GM23338 (cell line): ENCODE results near the gene ITGB5. TPM values are rescaled to one million over a fixed set of nuclear protein-coding genes. Genes with fewer than 3 reads are reported as not detected.

Experiments used
- ATAC-seq: fragments of 200-7000 bp; cut with Tn5 transposase; 3 replicates; pipeline ENCODE4 v1.9.1; 2020
- DNase-seq: peaks from one replicate; pipeline ENCODE4 v3.0.0-alpha.2; 2015; ENCODE audit warnings: low spot score
- H2AFZ ChIP-seq: fragments of 200-600 bp; sonication (generic); 2 replicates; pipeline ENCODE4 v1.8.0; 2016; ENCODE audit warnings: antibody characterized with exemption, mild to moderate bottlenecking, moderate library complexity
- H3F3A ChIP-seq: fragments of 200-600 bp; sonication (generic); replicated peaks from 2 replicates; pipeline ENCODE4 v1.8.0; 2017; ENCODE audit warnings: antibody characterized with exemption, mixed run types, low read depth
- H3K27ac ChIP-seq: fragments of 200-600 bp; sonication (generic); 2 replicates; pipeline ENCODE4 v1.6.1; 2016; ENCODE audit warnings: low read depth
- H3K27me3 ChIP-seq: fragments of 200-600 bp; sonication (generic); 2 replicates; pipeline ENCODE4 v1.8.0; 2016; ENCODE audit warnings: mild to moderate bottlenecking, mixed run types, moderate library complexity; ENCODE audit not compliant: insufficient read depth
- H3K36me3 ChIP-seq: fragments of 200-600 bp; sonication (generic); 2 replicates; pipeline ENCODE4 v1.8.0; 2016; ENCODE audit warnings: mild to moderate bottlenecking; ENCODE audit not compliant: insufficient read depth
- H3K4me1 ChIP-seq: fragments of 200-600 bp; sonication (generic); 2 replicates; pipeline ENCODE4 v1.8.0; 2016; ENCODE audit warnings: mild to moderate bottlenecking, moderate library complexity; ENCODE audit not compliant: insufficient read depth
- H3K4me2 ChIP-seq: fragments of 200-600 bp; sonication (generic); 2 replicates; pipeline ENCODE4 v1.7.1; 2017; ENCODE audit warnings: mixed run types
- H3K4me3 ChIP-seq: fragments of 200-600 bp; sonication (generic); 2 replicates; pipeline ENCODE4 v1.6.1; 2016; ENCODE audit warnings: mixed run types
- H3K79me2 ChIP-seq: fragments of 200-600 bp; sonication (generic); replicated peaks from 2 replicates; pipeline ENCODE4 v1.8.0; 2017; ENCODE audit warnings: mild to moderate bottlenecking; ENCODE audit not compliant: insufficient read depth
- H3K9me2 ChIP-seq: fragments of 200-600 bp; sonication (generic); 2 replicates; pipeline ENCODE4 v1.8.0; 2017; ENCODE audit not compliant: insufficient read depth
- H4K20me1 ChIP-seq: fragments of 200-600 bp; sonication (generic); replicated peaks from 2 replicates; pipeline ENCODE4 v1.8.0; 2017; ENCODE audit warnings: mild to moderate bottlenecking; ENCODE audit not compliant: insufficient read depth
- H3K27ac Mint-ChIP-seq: 2 replicates; pipeline ENCODE4 v1.8.0; 2020; ENCODE audit warnings: inconsistent platforms, mild to moderate bottlenecking, moderate library complexity, mixed read lengths
- H3K27me3 Mint-ChIP-seq: 3 replicates; pipeline ENCODE4 v1.8.0; 2022; ENCODE audit warnings: low read depth, mild to moderate bottlenecking, moderate library complexity, mixed read lengths, inconsistent platforms; ENCODE audit not compliant: insufficient read depth, poor library complexity
- H3K36me3 Mint-ChIP-seq: 3 replicates; pipeline ENCODE4 v1.8.0; 2021; ENCODE audit warnings: low read depth, mild to moderate bottlenecking, inconsistent platforms, moderate library complexity, mixed read lengths
- H3K4me1 Mint-ChIP-seq: 3 replicates; pipeline ENCODE4 v1.8.0; 2020; ENCODE audit warnings: mild to moderate bottlenecking, inconsistent platforms, mixed read lengths
- H3K4me3 Mint-ChIP-seq: 3 replicates; pipeline ENCODE4 v1.8.0; 2021; ENCODE audit warnings: moderate library complexity, mild to moderate bottlenecking, inconsistent platforms, mixed read lengths
- H3K9me3 Mint-ChIP-seq: 3 replicates; pipeline ENCODE4 v1.8.0; 2020; ENCODE audit warnings: moderate library complexity, mild to moderate bottlenecking, inconsistent platforms, mixed read lengths
- CREB1 ChIP-seq: fragments of 250-450 bp; sonication (Bioruptor Pico); IDR thresholded peaks from 2 replicates; pipeline ENCODE4 v1.5.0; 2020; ENCODE audit warnings: low read depth, mild to moderate bottlenecking, moderate library complexity
- CTCF ChIP-seq, 2 experiments: fragments of 200-600 bp in 1 of 2; sonication (generic) in 1 of 2; conservative IDR thresholded peaks; 2 replicates each; pipeline versions ENCODE4 v1.5.1 to v1.6.1; 2016 to 2017; ENCODE audit warnings: antibody characterized with exemption in 2 of 2, low read depth in 2 of 2, mild to moderate bottlenecking in 2 of 2, moderate library complexity in 1 of 2
- ETS1 ChIP-seq: IDR thresholded peaks from 2 replicates; pipeline ENCODE4 v1.6.1; 2016; ENCODE audit warnings: antibody characterized with exemption
- JUNB ChIP-seq: IDR thresholded peaks from one replicate; pipeline ENCODE4 v1.6.1; 2016; ENCODE audit warnings: antibody characterized with exemption; ENCODE audit not compliant: unreplicated experiment
- NANOG ChIP-seq: IDR thresholded peaks from 2 replicates; pipeline ENCODE4 v1.6.1; 2016; ENCODE audit warnings: antibody characterized with exemption, borderline replicate concordance
- POLR2AphosphoS5 ChIP-seq: IDR thresholded peaks from 2 replicates; pipeline ENCODE4 v1.6.1; 2016; ENCODE audit warnings: antibody characterized with exemption, low read depth
- STAT1 ChIP-seq: IDR thresholded peaks from one replicate; pipeline ENCODE4 v1.6.1; 2016; ENCODE audit warnings: antibody characterized with exemption; ENCODE audit not compliant: unreplicated experiment
- ZNF114 ChIP-seq: fragments of 250-450 bp; sonication (Bioruptor Pico); IDR thresholded peaks from 2 replicates; pipeline ENCODE4 v1.5.0; 2020; ENCODE audit warnings: mild to moderate bottlenecking, moderate library complexity
- ZNF331 ChIP-seq: fragments of 250-450 bp; sonication (Bioruptor Pico); IDR thresholded peaks from 2 replicates; pipeline ENCODE4 v1.5.0; 2020; ENCODE audit warnings: low read depth, mild to moderate bottlenecking, moderate library complexity
- ZNF462 ChIP-seq: fragments of 250-450 bp; sonication (Bioruptor Pico); IDR thresholded peaks from 2 replicates; pipeline ENCODE4 v1.5.0; 2020; ENCODE audit warnings: mild to moderate bottlenecking, moderate library complexity
- polyA plus RNA-seq: library from polyadenylated mRNA; unstranded; fragments of >200 nt; fragmentation: Nextera tagmentation; extraction: Ambion mirVana; gene quantifications from 2 replicates; pipeline ENCODE4 v1.2.1, GENCODE V29; 2016
- total RNA-seq: library from RNA; depleted of rRNA; stranded (reverse); fragments of >200 nt; shearing (Covaris generic); gene quantifications from 2 replicates; pipeline ENCODE4 v1.2.3, GENCODE V29; 2014

ITGB5 gene
- total and polyA plus RNA-seq, 2 experiments from 2014 or later, result 68.2 to 269 TPM

GRCh38 chr3:124850212-124850611, 37.0 kb downstream of the ITGB5 start:
- H3K27me3 Mint-ChIP-seq, result no peaks in the 10 kb centered on the region
- Histone ChIP-seq H4K20me1 (peaks cover 25% of the 10 kb centered on the region), H2AFZ (no peak overlapping the region), H3K79me2 (peaks cover 76% of the 10 kb centered on the region), H3K36me3 (peaks cover 20% of the 10 kb centered on the region), H3K4me3 (no peak overlapping the region), H3K27ac (no peak overlapping the region), H3K9me2 (no peaks in the 10 kb centered on the region), H3K4me1 (peaks cover 31% of the 10 kb centered on the region), H3F3A (0 out of 2 replicates have a peak, but pooled peaks cover 8% of the 10 kb centered on the region), H3K27me3 (no peaks in the 10 kb centered on the region), H3K4me2 (no peak overlapping the region)
- H3K4me3 Mint-ChIP-seq, result no peak overlapping the region
- peaks cover 46% of the 10 kb centered on the region for H3K36me3 Mint-ChIP-seq
- TF ChIP-seq CTCF (conservative IDR thresholded peaks at IDR 0.05; ENCODE audit: low read depth in 2 of 2) (no peak), NANOG (no peak), CREB1 (CRISPR knock-in tag) (no peak), ZNF114 (CRISPR knock-in tag) (no peak), ETS1 (no peak), JUNB (no peak), ZNF462 (no peak), ZNF331 (CRISPR knock-in tag) (no peak), POLR2AphosphoS5 (no peak), STAT1 (no peak)
- ATAC-seq (no peak), DNase-seq (no peak)
- no peak overlapping the region; the same call in 1 of the 2 replicates for H3K27ac Mint-ChIP-seq
- H3K4me1 Mint-ChIP-seq, result peaks cover 19% of the 10 kb centered on the region
- no peaks in the 10 kb centered on the region for H3K9me3 Mint-ChIP-seq
